ENCODE measurements around the gene GRIA2.
"Not testable (repeated sequence)": the region's sequence is repeated elsewhere in the genome, so short reads cannot be mapped to it uniquely, and the experiment has no call there.

Gene GRIA2

DNA sequence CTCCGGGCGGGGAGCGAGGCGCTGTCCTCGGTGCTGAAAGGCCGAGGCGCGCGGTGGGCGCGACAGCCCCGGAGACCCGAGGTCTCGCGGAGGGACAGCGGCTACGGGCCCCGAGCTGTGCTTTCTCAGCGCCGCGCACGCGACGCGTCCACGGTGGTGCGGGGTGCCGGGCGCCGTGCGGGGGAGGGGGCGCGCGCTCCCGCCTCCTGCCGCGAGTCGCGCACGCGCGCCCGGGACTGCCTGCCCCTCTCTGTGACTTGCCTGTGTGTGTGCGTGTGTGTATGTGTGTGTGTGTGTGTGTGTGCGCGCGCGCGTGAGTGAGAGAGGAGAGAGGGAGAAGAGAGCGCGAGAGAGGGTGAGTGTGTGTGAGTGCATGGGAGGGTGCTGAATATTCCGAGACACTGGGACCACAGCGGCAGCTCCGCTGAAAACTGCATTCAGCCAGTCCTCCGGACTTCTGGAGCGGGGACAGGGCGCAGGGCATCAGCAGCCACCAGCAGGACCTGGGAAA is at the start of gene GRIA2:
TSS of gene GRIA2 (plus strand) at position 358 of the 511 bp plus-strand sequence. CDS start 315 bp downstream, outside the sequence.
- no peak for DNase-seq

GRCh38 chr4:157172011-157172410 is 48.5 kb upstream of the GRIA2 start:
- no peak for DNase-seq

DNA sequence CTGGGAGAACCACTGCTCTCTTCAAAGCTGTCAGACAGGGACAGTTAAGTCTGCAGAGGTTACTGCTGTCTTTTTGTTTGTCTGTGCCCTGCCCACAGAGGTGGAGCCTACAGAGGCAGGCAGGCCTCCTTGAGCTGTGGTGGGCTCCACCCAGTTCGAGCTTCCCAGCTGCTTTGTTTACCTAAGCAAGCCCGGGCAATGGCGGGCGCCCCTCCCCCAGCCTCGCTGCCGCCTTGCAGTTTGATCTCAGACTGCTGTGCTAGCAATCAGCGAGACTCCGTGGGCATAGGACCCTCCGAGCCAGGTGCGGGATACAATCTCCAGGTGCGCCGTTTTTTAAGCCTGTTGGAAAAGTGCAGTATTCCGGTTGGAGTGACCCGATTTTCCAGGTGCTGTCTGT is 40.3 kb upstream of the GRIA2 start:
- DNase-seq: not testable (repeated sequence)

DNA sequence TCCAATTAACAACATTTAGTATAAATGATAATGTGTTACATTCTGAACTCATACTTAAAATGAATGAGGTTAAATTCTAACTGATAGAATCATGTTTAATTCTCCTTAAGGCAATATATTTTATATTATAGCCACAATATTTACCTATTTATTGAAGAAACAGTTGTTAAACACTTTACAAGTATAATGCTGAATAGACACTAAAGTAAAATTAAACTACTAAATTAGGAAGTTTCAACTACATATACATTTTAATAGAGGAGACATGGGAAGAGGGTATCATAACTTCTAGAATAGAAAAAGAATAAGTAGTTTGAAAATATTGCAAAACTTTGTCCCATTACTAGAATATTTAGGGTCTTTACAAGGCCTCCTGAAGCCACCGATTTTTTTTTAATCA is 36.2 kb upstream of the GRIA2 start:
- no peak for DNase-seq

- DNase-seq: no peak
These were observed 35.2 kb upstream of the GRIA2 start for GRCh38 chr4:157185363-157185762.

- DNase-seq: no peak
These were observed 25.2 kb upstream of the GRIA2 start for GRCh38 chr4:157195374-157195773.

- DNase-seq: no peak
These were observed 24.5 kb upstream of the GRIA2 start for GRCh38 chr4:157196046-157196445.

GRCh38 chr4:157204634-157205244 is 15.8 kb upstream of the GRIA2 start:
- no peak for DNase-seq

GRCh38 chr4:157217708-157218107 is 2.8 kb upstream of the GRIA2 start:
- DNase-seq: no peak

GRCh38 chr4:157219711-157220370 is 687 bp upstream of the GRIA2 start:
- DNase-seq: no peak

DNA sequence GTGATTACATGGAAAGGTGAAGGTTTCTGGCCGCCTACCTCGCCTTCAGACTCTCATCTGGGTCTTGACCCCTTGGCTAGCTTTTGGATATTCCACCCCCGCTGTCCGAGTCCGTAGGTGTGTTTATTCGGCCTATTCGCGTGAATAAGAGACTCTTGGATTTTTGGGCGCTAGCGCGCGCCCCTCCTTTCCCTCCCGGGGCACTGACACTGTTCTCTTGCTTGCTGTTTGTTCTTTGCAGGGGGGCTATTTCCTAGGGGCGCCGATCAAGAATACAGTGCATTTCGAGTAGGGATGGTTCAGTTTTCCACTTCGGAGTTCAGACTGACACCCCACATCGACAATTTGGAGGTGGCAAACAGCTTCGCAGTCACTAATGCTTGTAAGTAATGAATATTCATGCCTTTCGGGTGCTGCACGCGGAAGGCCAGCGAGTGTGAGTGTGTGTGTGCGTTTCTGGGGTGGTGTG is 932 bp downstream of the GRIA2 start:
- DNase-seq: no peak

DNA sequence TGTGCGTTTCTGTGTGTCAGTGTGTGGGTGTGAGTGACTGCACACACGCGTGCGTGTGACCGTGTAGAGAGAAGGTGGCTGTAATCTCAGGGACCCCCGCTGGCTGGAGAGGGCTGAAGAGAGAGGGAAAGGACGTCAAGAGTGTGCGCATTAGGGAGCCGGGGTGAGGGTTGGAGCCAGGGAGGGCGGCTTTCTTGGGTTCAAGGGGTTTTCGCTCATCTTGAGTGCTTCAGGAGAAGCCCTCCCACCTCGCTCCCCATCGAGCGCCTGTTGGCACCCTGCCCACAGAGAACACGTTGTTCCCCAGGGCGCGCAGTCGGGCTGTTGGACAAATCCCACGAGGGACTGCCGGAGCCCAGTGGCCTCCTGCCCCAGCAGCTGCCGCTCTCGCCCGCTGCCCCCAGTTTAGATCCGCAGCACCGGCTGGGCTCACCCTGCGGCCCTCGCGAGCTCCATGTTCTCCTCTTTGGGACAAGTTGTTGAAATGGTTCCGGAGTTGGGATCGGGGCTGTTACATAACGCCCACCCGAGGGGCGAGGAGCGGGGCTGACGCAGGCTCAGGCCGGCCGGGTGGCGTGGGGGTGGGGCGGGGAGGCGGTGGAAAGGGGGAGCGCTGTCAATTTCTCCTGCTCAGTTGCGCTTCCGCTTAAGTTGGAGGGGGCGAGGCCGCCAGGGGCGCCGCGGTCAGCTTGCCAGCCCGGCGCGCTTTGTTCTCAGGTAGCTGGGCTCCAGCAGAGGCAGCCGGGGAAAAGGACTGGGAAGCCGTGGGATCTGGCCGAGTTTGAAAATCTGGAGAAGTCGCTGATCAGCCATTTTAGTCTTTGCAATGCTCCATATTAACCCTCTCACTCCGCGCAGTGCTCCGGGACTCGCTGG is 1.6 kb downstream of the GRIA2 start:
- DNase-seq: no peak

DNA sequence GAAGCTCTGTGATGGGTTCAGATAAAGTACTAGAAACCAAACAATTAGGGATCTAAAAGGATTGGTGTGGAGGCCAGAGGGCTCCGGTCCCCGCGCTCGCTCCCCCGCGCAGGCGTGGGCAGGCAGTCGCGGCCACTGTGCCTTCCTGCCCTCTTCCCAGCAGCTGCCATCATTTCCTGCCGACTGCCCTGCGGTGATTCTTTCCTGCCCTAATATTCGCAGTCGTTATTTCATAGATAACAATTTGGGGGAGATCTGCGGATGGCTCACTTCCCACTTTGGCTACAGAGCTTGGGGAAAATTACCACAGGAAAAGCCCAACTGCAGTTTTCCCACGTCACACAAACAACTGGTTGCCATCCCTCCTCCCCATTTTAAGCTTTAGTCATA is 2.2 kb downstream of the GRIA2 start:
- no peak for DNase-seq

DNA sequence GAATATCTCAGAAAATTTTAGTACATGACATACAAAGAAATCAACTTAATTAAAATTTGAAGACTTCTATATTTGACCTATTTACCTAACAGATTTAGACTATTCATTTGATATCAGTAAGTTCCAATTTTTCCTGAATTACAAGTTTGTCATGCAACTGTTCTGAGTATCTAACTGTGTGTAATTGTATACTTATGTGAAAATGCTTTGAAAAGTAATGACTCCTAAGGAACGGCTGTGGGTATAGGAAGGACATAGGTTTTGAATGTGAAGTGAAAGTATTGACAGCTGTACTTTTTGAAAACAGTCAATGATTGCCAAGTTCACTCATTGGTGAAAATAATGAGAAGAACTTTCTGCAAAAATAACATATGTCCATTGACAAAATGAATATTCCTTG is 2.9 kb downstream of the GRIA2 start:
- no peak for DNase-seq

- no peak for DNase-seq
These were observed 4.6 kb downstream of the GRIA2 start for GRCh38 chr4:157225096-157225495.

- no peak for DNase-seq
These were observed 5.5 kb downstream of the GRIA2 start for GRCh38 chr4:157226035-157226434.

DNA sequence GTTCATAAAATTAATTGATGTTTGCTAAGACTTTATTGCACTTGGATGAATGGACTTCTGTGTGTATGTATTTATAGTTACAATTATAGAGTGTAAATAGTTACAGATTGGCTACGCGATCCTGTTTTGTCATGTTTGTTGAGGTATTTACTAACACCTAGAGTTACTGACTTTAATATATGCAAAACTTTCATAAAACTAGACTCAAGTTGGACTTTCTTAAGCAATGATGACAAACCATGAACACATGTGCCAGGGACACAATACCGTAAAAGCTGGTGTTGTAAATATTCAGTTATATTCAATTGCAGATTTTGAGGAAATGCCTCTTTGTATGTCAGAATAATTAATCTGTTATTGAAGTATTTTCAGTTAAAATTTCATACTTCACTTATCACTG is 6.1 kb downstream of the GRIA2 start:
- DNase-seq: no peak

DNA sequence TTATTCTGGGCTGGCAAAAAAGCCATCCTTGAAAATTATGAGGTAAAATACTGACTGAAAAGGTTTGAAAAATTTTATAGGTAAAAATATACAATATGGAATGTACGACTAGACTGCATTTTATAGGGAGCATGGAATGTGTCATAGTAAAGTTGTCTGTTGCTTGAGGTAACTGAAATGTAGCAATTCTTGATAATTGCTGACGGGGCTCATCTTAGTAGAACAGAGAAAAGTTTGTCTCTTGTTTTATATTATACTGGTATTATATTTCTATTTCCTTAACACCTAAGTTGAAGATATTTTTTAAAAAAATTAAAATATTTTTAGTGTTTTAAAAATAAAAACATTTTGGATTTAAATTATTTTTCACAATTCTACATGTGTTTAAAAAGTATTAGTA is 11.0 kb downstream of the GRIA2 start:
- no peak for DNase-seq

DNA sequence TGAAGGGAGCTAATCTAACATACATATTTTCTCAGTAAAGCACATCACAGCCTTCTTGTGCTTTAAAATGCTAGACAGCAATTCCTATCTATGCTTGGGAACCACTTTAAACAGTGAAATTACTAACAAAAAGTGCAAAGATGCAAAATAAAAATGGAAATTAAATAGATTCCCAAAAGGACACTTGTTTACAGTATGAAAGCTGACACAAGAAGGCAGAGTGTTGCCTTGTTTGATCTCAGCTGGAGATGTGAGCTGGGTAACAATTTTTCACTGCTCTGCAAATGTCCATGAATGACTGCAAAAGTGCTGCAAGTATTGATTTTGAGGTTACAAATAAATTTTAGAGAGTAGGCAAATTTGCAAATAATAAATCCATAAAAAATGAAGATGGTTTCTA is 22.3 kb downstream of the GRIA2 start:
- DNase-seq: no peak

- DNase-seq: no peak
These were observed 23.8 kb downstream of the GRIA2 start for GRCh38 chr4:157244348-157244747.

GRCh38 chr4:157245351-157245750 is 24.8 kb downstream of the GRIA2 start:
- no peak for DNase-seq

GRCh38 chr4:157246964-157247363 is 26.4 kb downstream of the GRIA2 start:
- no peak for DNase-seq

DNA sequence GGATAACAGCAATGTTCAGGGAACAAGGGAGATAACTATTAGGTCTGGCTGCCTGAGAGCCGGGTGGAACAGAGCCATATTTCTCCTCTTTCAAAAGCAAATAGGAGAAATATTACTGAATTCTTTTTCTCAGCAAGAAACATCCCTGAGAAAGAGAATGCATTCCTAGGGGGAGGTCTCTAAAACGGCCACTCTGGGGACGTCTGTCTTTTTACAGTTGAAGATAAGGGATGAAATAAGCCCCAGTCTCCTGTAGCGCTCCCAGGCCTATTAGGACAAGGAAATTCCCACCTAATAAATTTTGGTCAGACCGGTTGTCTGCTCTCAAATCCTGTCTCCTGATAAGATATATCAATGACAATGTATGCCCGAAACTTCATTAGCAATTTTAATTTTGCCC is 37.6 kb downstream of the GRIA2 start:
- not testable (repeated sequence) for DNase-seq

DNA sequence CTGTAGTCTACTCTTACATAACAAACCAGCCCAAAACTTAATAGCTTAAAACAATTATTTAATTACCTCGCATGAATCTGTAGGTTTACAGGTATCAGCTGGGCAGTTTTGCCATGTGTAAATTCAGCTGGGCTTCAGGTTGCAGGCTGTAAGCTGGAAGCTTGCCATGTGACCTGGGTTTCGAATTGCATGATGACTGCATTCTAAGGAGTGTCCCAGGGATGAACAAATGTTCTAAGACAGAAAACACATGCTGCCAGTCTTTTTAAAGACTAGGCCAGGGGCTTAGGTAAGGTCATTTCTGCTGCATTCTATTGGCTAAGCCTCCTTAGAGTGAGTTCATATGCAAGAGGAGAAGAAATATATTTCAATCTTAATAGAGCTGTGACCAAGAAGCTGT is 44.8 kb downstream of the GRIA2 start:
- no peak for DNase-seq

Data from CD4-positive, alpha-beta T cell treated with Interleukin-17A for 1 hour (primary cell).